Muscle layer of colon (tissue), 2 donors: Measurements from ENCODE around the gene CDH7.

Experiments used
- H3K27ac ChIP-seq: one replicate; pipeline ENCODE4 v1.7.0; 2013; ENCODE audit warnings: low read depth, mild to moderate bottlenecking, low read length, moderate library complexity
- H3K27me3 ChIP-seq, 2 donors: one replicate each; pipeline ENCODE4 v1.7.0; 2013; ENCODE audit warnings: low read length in 2 of 2, mild to moderate bottlenecking in 2 of 2; ENCODE audit not compliant: insufficient read depth in 2 of 2, control insufficient read depth in 1 of 2
- H3K36me3 ChIP-seq: one replicate; pipeline ENCODE4 v1.7.0; 2013; ENCODE audit warnings: mild to moderate bottlenecking, low read length; ENCODE audit not compliant: insufficient read depth
- H3K4me1 ChIP-seq: one replicate; pipeline ENCODE4 v1.7.0; 2013; ENCODE audit warnings: mild to moderate bottlenecking, low read length; ENCODE audit not compliant: insufficient read depth
- H3K4me3 ChIP-seq, 2 donors: one replicate each; pipeline ENCODE4 v1.7.0; 2013; ENCODE audit warnings: low read length in 2 of 2, low read depth in 1 of 2, mild to moderate bottlenecking in 1 of 2, moderate library complexity in 1 of 2
- H3K9ac ChIP-seq: one replicate; pipeline ENCODE4 v1.7.0; 2013; ENCODE audit warnings: low read length
- H3K9me3 ChIP-seq: one replicate; pipeline ENCODE4 v1.7.0; 2013; ENCODE audit warnings: mild to moderate bottlenecking, low read length
- donor health status: abdominal sarcoma.
- donor health status: Adenocarcinoma of cecum.

Gene CDH7

GRCh38 chr18:65769652-65770051 is 18.8 kb downstream of the CDH7 start:
- Histone ChIP-seq H3K4me1 (no peaks in the 10 kb centered on the region), H3K36me3 (no peaks in the 10 kb centered on the region), H3K9me3 (no peaks in the 10 kb centered on the region), H3K27ac (no peak overlapping the region), H3K27me3 (no peaks in the 10 kb centered on the region), H3K4me3 (no peak overlapping the region), H3K9ac (no peak overlapping the region)

- no peaks in the 10 kb centered on the region for H3K4me1 ChIP-seq
- no peak overlapping the region for H3K27ac ChIP-seq
- H3K9ac ChIP-seq = no peak overlapping the region
- H3K9me3 ChIP-seq = no peaks in the 10 kb centered on the region
- H3K36me3 ChIP-seq = no peaks in the 10 kb centered on the region
- H3K4me3 ChIP-seq = no peak overlapping the region
- no peaks in the 10 kb centered on the region for H3K27me3 ChIP-seq
These were observed 35.7 kb downstream of the CDH7 start for GRCh38 chr18:65786474-65786873.

- Histone ChIP-seq H3K9ac (no peak overlapping the region), H3K27ac (no peak overlapping the region), H3K36me3 (no peaks in the 10 kb centered on the region), H3K9me3 (no peaks in the 10 kb centered on the region), H3K27me3 (no peaks in the 10 kb centered on the region), H3K4me1 (no peaks in the 10 kb centered on the region), H3K4me3 (no peak overlapping the region)
These were observed 37.6 kb downstream of the CDH7 start for GRCh38 chr18:65788373-65788772.

- H3K9me3 ChIP-seq = no peaks in the 10 kb centered on the region
- no peaks in the 10 kb centered on the region for H3K4me1 ChIP-seq
- no peaks in the 10 kb centered on the region for H3K27me3 ChIP-seq
- H3K9ac ChIP-seq = no peak overlapping the region
- no peaks in the 10 kb centered on the region for H3K36me3 ChIP-seq
- H3K27ac ChIP-seq = no peak overlapping the region
- no peak overlapping the region for H3K4me3 ChIP-seq
These were observed 39.8 kb downstream of the CDH7 start for GRCh38 chr18:65790604-65791003.

GRCh38 chr18:65791719-65792118 is 40.9 kb downstream of the CDH7 start:
- no peaks in the 10 kb centered on the region for H3K27me3 ChIP-seq
- H3K4me3 ChIP-seq = no peak overlapping the region
- no peaks in the 10 kb centered on the region for H3K36me3 ChIP-seq
- H3K4me1 ChIP-seq = no peaks in the 10 kb centered on the region
- no peak overlapping the region for H3K27ac ChIP-seq
- no peak overlapping the region for H3K9ac ChIP-seq
- H3K9me3 ChIP-seq = no peaks in the 10 kb centered on the region

GRCh38 chr18:65792456-65793074 is 41.8 kb downstream of the CDH7 start:
- Histone ChIP-seq H3K27me3 (no peaks in the 10 kb centered on the region), H3K4me3 (no peak overlapping the region), H3K9me3 (no peaks in the 10 kb centered on the region), H3K36me3 (no peaks in the 10 kb centered on the region), H3K4me1 (no peaks in the 10 kb centered on the region), H3K27ac (no peak overlapping the region), H3K9ac (no peak overlapping the region)

- Histone ChIP-seq H3K27me3 (no peaks in the 10 kb centered on the region), H3K9me3 (no peaks in the 10 kb centered on the region), H3K4me3 (no peak overlapping the region), H3K27ac (no peak overlapping the region), H3K36me3 (no peaks in the 10 kb centered on the region), H3K9ac (no peak overlapping the region), H3K4me1 (no peaks in the 10 kb centered on the region)
These were observed 57.9 kb downstream of the CDH7 start for GRCh38 chr18:65808759-65809158.

- no peak overlapping the region for H3K4me3 ChIP-seq
These were observed 60.5 kb downstream of the CDH7 start for GRCh38 chr18:65811307-65811706.

GRCh38 chr18:65815506-65815905 is 64.7 kb downstream of the CDH7 start:
- H3K4me1 ChIP-seq = no peaks in the 10 kb centered on the region
- no peaks in the 10 kb centered on the region for H3K27me3 ChIP-seq
- no peaks in the 10 kb centered on the region for H3K9me3 ChIP-seq
- no peaks in the 10 kb centered on the region for H3K36me3 ChIP-seq
- H3K9ac ChIP-seq = no peak overlapping the region
- no peak overlapping the region for H3K4me3 ChIP-seq
- no peak overlapping the region for H3K27ac ChIP-seq

More at GRCh38 chr18:65811307-65811706, 60.5 kb downstream of the CDH7 start:
- no peaks in the 10 kb centered on the region for H3K36me3 ChIP-seq
- no peaks in the 10 kb centered on the region for H3K9me3 ChIP-seq
- H3K9ac ChIP-seq = no peak overlapping the region
- no peak overlapping the region for H3K27ac ChIP-seq
- no peaks in the 10 kb centered on the region for H3K27me3 ChIP-seq
- no peaks in the 10 kb centered on the region for H3K4me1 ChIP-seq

GRCh38 chr18:65817178-65817577 is 66.4 kb downstream of the CDH7 start:
- H3K9me3 ChIP-seq = no peaks in the 10 kb centered on the region

GRCh38 chr18:65821911-65822310 is 71.1 kb downstream of the CDH7 start:
- Histone ChIP-seq H3K4me1 (no peaks in the 10 kb centered on the region), H3K27ac (no peak overlapping the region), H3K9ac (no peak overlapping the region), H3K9me3 (no peaks in the 10 kb centered on the region), H3K36me3 (no peaks in the 10 kb centered on the region), H3K27me3 (no peaks in the 10 kb centered on the region), H3K4me3 (no peak overlapping the region)

More at GRCh38 chr18:65817178-65817577, 66.4 kb downstream of the CDH7 start:
- H3K4me1 ChIP-seq = no peaks in the 10 kb centered on the region
- H3K4me3 ChIP-seq = no peak overlapping the region
- no peaks in the 10 kb centered on the region for H3K36me3 ChIP-seq
- no peaks in the 10 kb centered on the region for H3K27me3 ChIP-seq
- H3K27ac ChIP-seq = no peak overlapping the region
- H3K9ac ChIP-seq = no peak overlapping the region

- H3K36me3 ChIP-seq = no peaks in the 10 kb centered on the region
- no peak overlapping the region for H3K27ac ChIP-seq
- no peaks in the 10 kb centered on the region for H3K27me3 ChIP-seq
- no peak overlapping the region for H3K4me3 ChIP-seq
- H3K4me1 ChIP-seq = no peaks in the 10 kb centered on the region
- H3K9ac ChIP-seq = no peak overlapping the region
- no peaks in the 10 kb centered on the region for H3K9me3 ChIP-seq
These were observed 72.0 kb downstream of the CDH7 start for GRCh38 chr18:65822826-65823225.
